K562 (cell line): ENCODE data around the gene TBL1X. TPM values are rescaled to one million over a fixed set of nuclear protein-coding genes. Genes with fewer than 3 reads are reported as not detected.
A peak's percentile ranks its signal among the peaks of the same experiment; 100 is the strongest.

Source experiments
- ASH1L ChIP-seq: fragments of 450-650 bp; IDR thresholded peaks from 2 replicates; pipeline ENCODE4 v1.6.1; 2018; ENCODE audit warnings: borderline replicate concordance, mild to moderate bottlenecking, low read depth; ENCODE audit not compliant: partially characterized antibody
- BRF1 ChIP-seq: IDR thresholded peaks from 3 replicates; pipeline ENCODE4 v1.6.1; 2011; ENCODE audit warnings: borderline replicate concordance, mild to moderate bottlenecking; ENCODE audit not compliant: insufficient read length; ENCODE audit errors: extremely low read depth
- CEBPB ChIP-seq: fragments of 450-650 bp; IDR thresholded peaks from 2 replicates; pipeline ENCODE4 v1.6.1; 2016; ENCODE audit warnings: missing genetic modification characterization, missing compliant biosample characterization
- CREB1 ChIP-seq, 2 experiments: sonication (generic) in 1 of 2; formaldehyde crosslinking in 1 of 2; IDR thresholded peaks; 2 replicates each; pipeline versions ENCODE4 v1.6.1 to v1.8.0; 2012 to 2022; ENCODE audit warnings: inconsistent platforms in 1 of 2, mild to moderate bottlenecking in 1 of 2, missing genetic modification reagents in 1 of 2, moderate library complexity in 1 of 2
- CREB5 ChIP-seq: fragments of 250-450 bp; sonication (Bioruptor Pico); IDR thresholded peaks from 2 replicates; pipeline ENCODE4 v1.5.0; 2020; ENCODE audit warnings: mild to moderate bottlenecking
- CREBBP ChIP-seq: IDR thresholded peaks from one replicate; pipeline ENCODE4 v1.6.1; 2012; ENCODE audit warnings: low read depth, mild to moderate bottlenecking, control low read depth, inconsistent platforms, low read length
- DACH1 ChIP-seq: fragments of 450-650 bp; IDR thresholded peaks from 2 replicates; pipeline ENCODE4 v1.6.1; 2018; ENCODE audit not compliant: partially characterized antibody
- E2F6 ChIP-seq, 2 experiments: IDR thresholded peaks; 2 replicates each; pipeline ENCODE4 v1.6.1; 2011; ENCODE audit warnings: borderline replicate concordance in 1 of 2, control low read depth in 1 of 2, low read depth in 1 of 2, low read length in 1 of 2, mild to moderate bottlenecking in 1 of 2, mixed read lengths in 1 of 2, moderate library complexity in 1 of 2; ENCODE audit not compliant: insufficient read depth in 1 of 2, insufficient read length in 1 of 2, poor library complexity in 1 of 2, severe bottlenecking in 1 of 2; ENCODE audit errors: extremely low read depth in 1 of 2
- GTF2F1 ChIP-seq: IDR thresholded peaks from 2 replicates; pipeline ENCODE4 v1.6.1; 2011; ENCODE audit warnings: low read depth, low read length, improper control_type of control experiment
- MYBL2 ChIP-seq, 2 experiments: fragments of 450-650 bp in 1 of 2; sonication (generic) in 1 of 2; formaldehyde crosslinking in 1 of 2; IDR thresholded peaks; 2 replicates each; pipeline versions ENCODE4 v1.6.1 to v1.8.1; 2017 to 2022; ENCODE audit warnings: borderline replicate concordance in 1 of 2, inconsistent platforms in 1 of 2, low read depth in 1 of 2, mild to moderate bottlenecking in 1 of 2, missing genetic modification reagents in 1 of 2, moderate library complexity in 1 of 2
- NELFE ChIP-seq: IDR thresholded peaks from 2 replicates; pipeline ENCODE4 v1.6.1; 2011; ENCODE audit warnings: mild to moderate bottlenecking; ENCODE audit not compliant: insufficient read depth, insufficient read length
- NR4A1 ChIP-seq, 2 experiments: fragments of 250-450 bp in 1 of 2; fragments of 450-650 bp in 1 of 2; sonication (Bioruptor Pico) in 1 of 2; IDR thresholded peaks; 2 replicates each; pipeline versions ENCODE4 v1.4.0 to v1.6.1; 2016 to 2020; ENCODE audit warnings: mild to moderate bottlenecking in 2 of 2, missing compliant biosample characterization in 1 of 2, missing genetic modification characterization in 1 of 2, moderate library complexity in 1 of 2
- PHF21A ChIP-seq: fragments of 450-650 bp; IDR thresholded peaks from 2 replicates; pipeline ENCODE4 v1.6.1; 2017; ENCODE audit warnings: low read depth, borderline replicate concordance
- RHOXF2B ChIP-seq: fragments of 250-450 bp; sonication (Bioruptor Pico); conservative IDR thresholded peaks from 2 replicates; pipeline ENCODE4 v1.5.1; 2021
- SMAD4 ChIP-seq: fragments of 250-450 bp; sonication (Bioruptor Pico); conservative IDR thresholded peaks from 2 replicates; pipeline ENCODE4 v1.8.0; 2021; ENCODE audit warnings: inconsistent platforms, mild to moderate bottlenecking, moderate library complexity
- SPI1 ChIP-seq: IDR thresholded peaks from 2 replicates; pipeline ENCODE4 v1.6.1; 2011; ENCODE audit warnings: low read depth, low read length, control low read depth, borderline replicate concordance
- TAF15 ChIP-seq: fragments of 200-400 bp; formaldehyde crosslinking; IDR thresholded peaks from 2 replicates; pipeline ENCODE4 v1.6.1; 2017; ENCODE audit warnings: mild to moderate bottlenecking, low read depth, low read length, moderate library complexity
- TCF7L2 ChIP-seq: fragments of 150-350 bp; IDR thresholded peaks from 2 replicates; pipeline ENCODE4 v1.6.1; 2016; ENCODE audit warnings: low read depth, mild to moderate bottlenecking, low read length, moderate library complexity
- THAP7 ChIP-seq: fragments of 250-450 bp; sonication (Bioruptor Pico); IDR thresholded peaks from 2 replicates; pipeline ENCODE4 v1.5.0; 2021
- WHSC1 ChIP-seq: IDR thresholded peaks from one replicate; pipeline ENCODE4 v1.6.1; 2012; ENCODE audit warnings: low read length, control low read depth, inconsistent platforms
- ZC3H8 ChIP-seq: fragments of 450-650 bp; IDR thresholded peaks from 2 replicates; pipeline ENCODE4 v1.6.1; 2017
- ZFP36 ChIP-seq: fragments of 150-350 bp; IDR thresholded peaks from 2 replicates; pipeline ENCODE4 v1.6.1; 2018; ENCODE audit warnings: low read length, low read depth; ENCODE audit not compliant: partially characterized antibody
- ZKSCAN3 ChIP-seq: fragments of 250-450 bp; sonication (Bioruptor Pico); IDR thresholded peaks from 2 replicates; pipeline ENCODE4 v1.4.0; 2020
- ZNF311 ChIP-seq: fragments of 250-450 bp; sonication (Bioruptor Pico); IDR thresholded peaks from 2 replicates; pipeline ENCODE4 v1.4.0; 2020; ENCODE audit warnings: mild to moderate bottlenecking, moderate library complexity
- ZNF507 ChIP-seq: conservative IDR thresholded peaks from 2 replicates; pipeline ENCODE4 v1.6.1; 2017; ENCODE audit warnings: missing genetic modification characterization, missing compliant biosample characterization
- polyA plus RNA-seq, 8 experiments: library from polyadenylated mRNA; depleted of rRNA in 4 of 8; stranded (reverse) in 5 of 8; unstranded in 3 of 8; fragments of >200 nt; fragmentation: Nextera tagmentation in 2 of 8; fragmentation: Illumina TruSeq in 1 of 8; extraction: Ambion mirVana in 2 of 8; extraction: Trizol in 1 of 8; gene quantifications; 2 replicates each; pipeline versions ENCODE4 v1.2.1 to v1.2.3, GENCODE V29; 2011 to 2014; ENCODE audit warnings: inconsistent platforms in 1 of 8, missing spikeins in 1 of 8
- total RNA-seq, 7 experiments: library from RNA; depleted of rRNA in 6 of 7; stranded (reverse); fragments of >200 nt in 6 of 7; fragmentation: Illumina TruSeq in 2 of 7; extraction: Trizol in 2 of 7; gene quantifications; 2 replicates each; pipeline versions ENCODE4 v1.2.1 to v1.2.3, GENCODE V29; 2011 to 2021; ENCODE audit warnings: low replicate concordance in 1 of 7

The TBL1X gene
- total and polyA plus RNA-seq, 9 of the 15 experiments (the other 6 are each of a cell fraction or from before 2014, with no cell fraction given) = 6.0 to 49.6 (median 19.7) TPM

- TF ChIP-seq ZNF507 (tag) (no peak), E2F6 (IDR thresholded peaks at IDR 0.05; ENCODE audit: borderline replicate concordance in 1 of 2, extremely low read depth in 1 of 2, insufficient read depth in 1 of 2, insufficient read length in 1 of 2, low read depth in 1 of 2, low read length in 1 of 2, poor library complexity in 1 of 2, severe bottlenecking in 1 of 2) (no peak), BRF1 (no peak), ZKSCAN3 (CRISPR knock-in tag) (no peak), TCF7L2 (no peak), GTF2F1 (no peak), THAP7 (CRISPR knock-in tag) (no peak), ZNF311 (CRISPR knock-in tag) (no peak), CREB5 (no peak), NELFE (no peak), CREBBP (no peak), RHOXF2B (CRISPR knock-in tag) (no peak), NR4A1 (CRISPR knock-in tag; IDR thresholded peaks at IDR 0.05) (no peak), NR4A1 (tag; IDR thresholded peaks at IDR 0.05) (no peak), WHSC1 (no peak), ZC3H8 (no peak), ASH1L (no peak), ZFP36 (no peak), TAF15 (no peak), CEBPB (tag) (peak; percentile 41), SMAD4 (CRISPR knock-in tag) (peak; percentile 72; the same call in 1 of the 2 replicates), PHF21A (no peak), SPI1 (peak; percentile 81; the same call in 1 of the 2 replicates), DACH1 (peak; percentile 74), CREB1 (IDR thresholded peaks at IDR 0.05) (no peak), CREB1 (CRISPR knock-in tag; IDR thresholded peaks at IDR 0.05) (no peak; the same call in 1 of the 2 replicates), MYBL2 (IDR thresholded peaks at IDR 0.05; ENCODE audit: low read depth) (no peak), MYBL2 (CRISPR knock-in tag; IDR thresholded peaks at IDR 0.05; ENCODE audit: borderline replicate concordance) (no peak)
Measured at GRCh38 chrX:9515973-9516538, 51.2 kb downstream of the TBL1X start (continued).
